Glomerular visceral epithelial cell (primary cell): Measurements from ENCODE around the gene ANKRD50.

ENCODE experiments used
- DNase-seq: peaks from one replicate; pipeline ENCODE4 v3.0.0-alpha.2; 2016; ENCODE audit errors: extremely low spot score

Gene ANKRD50

DNA sequence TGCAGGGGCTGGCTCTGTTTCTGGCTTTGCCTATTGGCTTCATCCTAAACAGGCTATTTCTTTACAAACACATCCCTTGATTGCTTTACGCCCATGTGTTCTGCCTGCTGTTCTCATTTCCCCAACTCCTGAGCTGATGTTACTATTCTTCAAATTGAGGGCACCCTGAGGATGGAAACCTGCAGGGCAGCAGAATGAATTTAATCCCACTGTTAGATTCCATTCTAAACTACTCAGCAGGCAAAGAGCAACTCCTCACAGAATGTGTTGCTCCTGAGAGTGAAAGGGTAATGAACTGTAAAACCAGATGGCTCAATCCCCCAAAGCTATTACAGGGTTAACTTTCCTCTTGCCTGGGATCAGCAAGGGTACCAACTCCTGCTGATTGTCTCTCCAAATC lies 75.7 kb downstream of the ANKRD50 start:
- peak; percentile 51 for DNase-seq

DNA sequence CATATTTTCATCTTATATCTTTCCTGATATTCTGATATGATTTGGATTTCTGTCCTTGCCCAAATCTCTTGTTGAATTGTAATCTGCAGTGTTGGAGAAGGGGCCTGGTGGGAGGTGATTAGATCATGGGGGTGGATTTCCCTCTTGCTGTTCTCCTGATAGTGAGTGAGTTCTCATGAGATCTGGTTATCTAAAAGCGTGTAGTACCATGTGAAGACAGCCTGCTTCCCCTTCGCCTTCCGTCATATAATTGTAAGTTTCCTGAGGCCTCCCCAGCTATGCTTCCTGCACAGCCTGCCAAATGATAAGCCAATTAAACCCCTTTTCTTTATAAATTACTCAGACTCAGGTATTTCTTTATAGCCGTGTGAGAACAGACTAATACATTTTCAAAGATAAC lies 77.2 kb downstream of the ANKRD50 start:
- DNase-seq: no peak

DNA sequence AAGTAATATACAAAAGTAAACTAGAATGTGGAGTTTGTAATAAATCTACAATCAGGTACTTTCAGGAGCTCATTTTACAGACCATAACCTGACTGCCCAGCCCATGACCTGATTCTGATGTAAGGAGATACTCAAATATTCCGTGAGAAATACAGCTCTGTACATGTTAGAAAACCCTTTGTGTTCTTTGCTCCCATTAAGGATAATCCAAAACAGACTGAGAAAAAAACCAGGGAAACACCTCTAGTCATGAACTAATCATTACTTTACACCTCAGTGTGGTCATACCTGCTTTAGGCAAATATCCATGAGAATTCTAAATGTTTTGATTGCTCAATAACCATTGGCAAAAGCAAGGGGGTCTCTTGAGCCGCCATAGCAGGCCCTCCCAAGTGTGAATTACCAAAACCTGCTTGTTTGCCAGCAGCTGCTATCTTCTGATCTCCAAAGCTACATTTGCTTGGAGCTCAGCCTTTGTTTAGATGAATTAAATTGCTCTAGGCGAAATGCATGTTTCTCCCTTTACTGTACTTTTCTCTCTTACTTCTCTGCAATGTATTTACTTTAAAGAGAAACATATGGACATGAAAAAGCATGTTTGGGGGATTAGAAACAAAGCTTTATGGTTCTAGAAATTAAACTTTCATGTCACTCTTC lies 79.1 kb downstream of the ANKRD50 start:
- no peak for DNase-seq

DNA sequence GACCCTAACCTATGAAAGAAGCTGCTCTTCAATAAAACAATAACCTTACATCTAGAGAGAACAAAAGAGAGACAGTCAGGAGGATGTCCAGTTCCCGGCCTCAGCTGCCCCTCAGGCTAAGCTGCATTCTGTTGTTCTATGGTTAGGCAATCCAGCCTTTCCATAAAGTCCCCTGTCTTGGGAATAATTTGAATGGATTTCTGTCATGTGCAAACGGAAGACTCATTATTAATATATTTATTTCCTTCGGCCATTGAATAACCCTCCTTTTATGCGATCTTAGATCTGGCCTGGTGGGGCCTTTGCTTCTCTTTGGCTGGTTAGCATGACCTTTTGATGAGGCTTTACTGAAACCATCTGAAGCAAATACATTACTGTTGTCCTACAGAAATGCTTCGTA lies 80.1 kb downstream of the ANKRD50 start:
- no peak for DNase-seq

DNA sequence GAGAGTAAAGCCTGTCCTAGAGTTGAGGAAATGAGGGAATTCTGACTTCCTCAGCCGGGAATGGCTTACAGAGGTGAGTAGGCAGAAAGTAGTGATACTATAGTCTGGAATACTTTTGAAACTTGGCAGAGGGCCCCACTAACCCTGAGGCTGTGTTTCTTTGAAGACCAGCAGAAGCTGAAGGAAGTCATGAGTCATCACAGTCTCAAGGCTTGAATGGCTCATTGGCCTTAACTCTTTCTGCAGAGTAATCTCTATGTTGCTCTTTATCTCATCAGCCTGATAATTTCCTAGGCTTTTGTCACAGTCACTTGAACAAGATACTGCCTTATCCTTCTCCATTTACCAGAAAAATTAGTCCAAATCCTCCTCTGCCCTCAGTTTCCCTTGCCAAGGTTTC lies 80.8 kb downstream of the ANKRD50 start:
- DNase-seq: peak; percentile 91

DNA sequence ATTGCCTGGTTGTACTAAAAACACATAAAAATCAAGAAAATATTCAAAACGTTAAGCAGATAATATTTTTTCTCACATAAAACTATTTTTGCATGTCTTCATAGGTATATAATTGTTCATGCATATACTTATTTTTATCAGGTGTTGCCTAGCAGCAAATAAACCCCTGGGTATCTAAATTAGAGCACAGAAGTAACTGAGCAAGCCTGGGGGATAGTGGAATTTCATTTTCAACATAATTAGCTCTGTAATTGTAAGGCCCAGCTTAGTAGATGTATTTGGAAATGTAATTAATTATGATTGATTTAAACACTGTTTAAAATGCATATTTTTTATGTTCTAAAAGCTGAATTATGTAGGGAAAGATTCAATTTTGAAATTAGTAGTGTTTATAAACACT lies 82.9 kb downstream of the ANKRD50 start:
- no peak for DNase-seq
